ENCODE results near the gene SDR39U1. TPM values are rescaled to one million over a fixed set of nuclear protein-coding genes. Genes with fewer than 3 reads are reported as not detected.

Gene SDR39U1
- total RNA-seq = 14.5 and 19.7 TPM in 2 replicates

GRCh38 chr14:24442240-24443052 lies at the start of gene SDR39U1:
Gene SDR39U1 (minus strand): TSS chr14:24442776. CDS start chr14:24442769, 7 bp downstream.

GRCh38 chr14:24429395-24430142 lies 13.0 kb downstream of the SDR39U1 start, which contains the start of the genes CBLN3 and KHNYN:
Gene CBLN3 (minus strand): TSS chr14:24429668. CDS start chr14:24429054, 614 bp downstream.
Gene KHNYN (plus strand): TSS chr14:24429954. CDS start chr14:24430731, 777 bp downstream.

GRCh38 chr14:24398653-24399446 lies 43.7 kb downstream of the SDR39U1 start, which contains the start of gene NYNRIN:
Gene NYNRIN (plus strand): TSS chr14:24399003. CDS start chr14:24399247, 244 bp downstream.

Other genes starting within 250 kb of the SDR39U1 start
- gene TM9SF1, start 247.3 kb downstream of the SDR39U1 start, total RNA-seq = 89.9 and 103 TPM in 2 replicates
- gene TSSK4, start 237.1 kb downstream of the SDR39U1 start, total RNA-seq = 0.14 and 0.22 TPM in 2 replicates
- gene CHMP4A, start 229.3 kb downstream of the SDR39U1 start, total RNA-seq = 21.9 and 50.8 TPM in 2 replicates
- gene MDP1, start 226.7 kb downstream of the SDR39U1 start, total RNA-seq = 9.9 and 11.6 TPM in 2 replicates
- gene NEDD8, start 210.4 kb downstream of the SDR39U1 start, total RNA-seq = 86.8 and 89.3 TPM in 2 replicates
- gene GMPR2, start 209.8 kb downstream of the SDR39U1 start, total RNA-seq = 78.6 and 87.8 TPM in 2 replicates
- 46.6 and 73.7 TPM in 2 replicates for gene TINF2, start 200.2 kb downstream of the SDR39U1 start, total RNA-seq
- 1.5 and 3.4 TPM in 2 replicates for gene TGM1, start 179.6 kb downstream of the SDR39U1 start, total RNA-seq
- 37.9 and 45.2 TPM in 2 replicates for gene RABGGTA, start 171.2 kb downstream of the SDR39U1 start, total RNA-seq
- gene DHRS1, start 143.0 kb downstream of the SDR39U1 start, total RNA-seq = 12.7 and 23.0 TPM in 2 replicates
- 15.5 and 39.7 TPM in 2 replicates for gene NOP9, start 142.9 kb downstream of the SDR39U1 start, total RNA-seq
- gene CIDEB, start 134.8 kb downstream of the SDR39U1 start, total RNA-seq = 0.22 and 1.0 TPM in 2 replicates
- gene LTB4R2, start 132.6 kb downstream of the SDR39U1 start, total RNA-seq = 5.6 and 7.7 TPM in 2 replicates
- gene LTB4R, start 131.3 kb downstream of the SDR39U1 start, total RNA-seq = 0.88 and 1.0 TPM in 2 replicates
- 0.66 and 3.1 TPM in 2 replicates for gene ADCY4, start 107.7 kb downstream of the SDR39U1 start, total RNA-seq
- not detected in 2 replicates for gene RIPK3, start 102.8 kb downstream of the SDR39U1 start, total RNA-seq
- 35.7 and 57.7 TPM in 2 replicates for gene NFATC4, start 74.6 kb downstream of the SDR39U1 start, total RNA-seq
- 1.6 and 4.2 TPM in 2 replicates for gene NYNRIN, start 43.8 kb downstream of the SDR39U1 start, total RNA-seq
- 1.3 and 5.0 TPM in 2 replicates for gene CBLN3, start 13.1 kb downstream of the SDR39U1 start, total RNA-seq
- 68.7 and 71.7 TPM in 2 replicates for gene KHNYN, start 12.8 kb downstream of the SDR39U1 start, total RNA-seq
- not detected in 2 replicates for gene CMA1, start 65.5 kb upstream of the SDR39U1 start, total RNA-seq
- not detected in 2 replicates for gene CTSG, start 133.5 kb upstream of the SDR39U1 start, total RNA-seq
- gene GZMH, start 166.9 kb upstream of the SDR39U1 start, total RNA-seq = not detected in 2 replicates
- not detected in 2 replicates for gene GZMB, start 191.4 kb upstream of the SDR39U1 start, total RNA-seq